WTC11 (cell line): Measurements from ENCODE around the gene SOX15. TPM values are rescaled to one million over a fixed set of nuclear protein-coding genes. Genes with fewer than 3 reads are reported as not detected.

Source experiments
- ATAC-seq: fragments of 200-7000 bp; cut with Tn5 transposase; 2 replicates; pipeline ENCODE4 v1.10.0; 2021; ENCODE audit warnings: mild to moderate bottlenecking, moderate library complexity
- CTCF ChIA-PET: fragments of 300-600 bp; sonication (Branson Sonifier 250); formaldehyde crosslinking; loops from one replicate; lab custom pipeline; 2021; ENCODE audit warnings: antibody characterized with exemption; lab: Charles Lee
- POLR2A ChIA-PET: fragments of 350-600 bp; sonication (Branson Sonifier 250); formaldehyde crosslinking; loops from one replicate; lab custom pipeline; 2021; ENCODE audit warnings: antibody characterized with exemption; lab: Charles Lee
- DNase-seq: peaks from one replicate; pipeline ENCODE4 v3.0.0; 2021; ENCODE audit warnings: low spot score
- H3K27ac Mint-ChIP-seq: 2 replicates; pipeline ENCODE4 v1.8.0; 2021; ENCODE audit warnings: mixed read lengths
- H3K27me3 Mint-ChIP-seq: 2 replicates; pipeline ENCODE4 v1.8.0; 2021; ENCODE audit warnings: low read depth, mild to moderate bottlenecking, moderate library complexity, mixed read lengths
- H3K36me3 Mint-ChIP-seq: 2 replicates; pipeline ENCODE4 v1.8.0; 2021; ENCODE audit warnings: mixed read lengths
- H3K4me1 Mint-ChIP-seq: 2 replicates; pipeline ENCODE4 v1.8.0; 2022; ENCODE audit warnings: mixed read lengths
- H3K4me3 Mint-ChIP-seq: 2 replicates; pipeline ENCODE4 v1.8.0; 2021; ENCODE audit warnings: mild to moderate bottlenecking, moderate library complexity, mixed read lengths
- H3K9me3 Mint-ChIP-seq: 2 replicates; pipeline ENCODE4 v1.8.0; 2021; ENCODE audit warnings: mixed read lengths
- FOXP1 ChIP-seq: sonication (generic); formaldehyde crosslinking; IDR thresholded peaks from 2 replicates; pipeline ENCODE4 v1.8.0; 2022; ENCODE audit warnings: missing genetic modification reagents, mild to moderate bottlenecking, moderate library complexity, borderline replicate concordance
- GRHL2 ChIP-seq: fragments of 250-450 bp; sonication (Bioruptor Pico); IDR thresholded peaks from 2 replicates; pipeline ENCODE4 v1.8.0; 2022; ENCODE audit warnings: mild to moderate bottlenecking, moderate library complexity; ENCODE audit not compliant: insufficient replicate concordance, severe bottlenecking
- IRF2 ChIP-seq: sonication (generic); formaldehyde crosslinking; IDR thresholded peaks from 2 replicates; pipeline ENCODE4 v1.8.0; 2022; ENCODE audit warnings: low read depth, missing genetic modification reagents, borderline replicate concordance
- MXD4 ChIP-seq: fragments of 250-450 bp; sonication (Bioruptor Pico); IDR thresholded peaks from 2 replicates; pipeline ENCODE4 v1.8.0; 2021; ENCODE audit warnings: mild to moderate bottlenecking, moderate library complexity, borderline replicate concordance
- NFYB ChIP-seq: sonication (generic); formaldehyde crosslinking; conservative IDR thresholded peaks from 2 replicates; pipeline ENCODE4 v1.8.0; 2022; ENCODE audit warnings: low read depth, missing genetic modification reagents
- RORB ChIP-seq: fragments of 250-450 bp; sonication (Bioruptor Pico); IDR thresholded peaks from 2 replicates; pipeline ENCODE4 v1.9.0; 2021; ENCODE audit warnings: mild to moderate bottlenecking
- SP1 ChIP-seq: sonication (generic); formaldehyde crosslinking; conservative IDR thresholded peaks from 2 replicates; pipeline ENCODE4 v1.8.1; 2022; ENCODE audit warnings: missing genetic modification reagents
- TCF7 ChIP-seq: sonication (generic); formaldehyde crosslinking; IDR thresholded peaks from 2 replicates; pipeline ENCODE4 v1.8.0; 2022; ENCODE audit warnings: mild to moderate bottlenecking, low read depth, missing genetic modification reagents, moderate library complexity
- TP53 ChIP-seq: sonication (generic); formaldehyde crosslinking; IDR thresholded peaks from 2 replicates; pipeline ENCODE4 v1.8.1; 2023; ENCODE audit warnings: mild to moderate bottlenecking, missing genetic modification reagents
- ZNF138 ChIP-seq: sonication (generic); formaldehyde crosslinking; conservative IDR thresholded peaks from 2 replicates; pipeline ENCODE4 v1.8.1; 2022; ENCODE audit warnings: mild to moderate bottlenecking, moderate library complexity, missing genetic modification reagents
- ZNF219 ChIP-seq: sonication (generic); formaldehyde crosslinking; IDR thresholded peaks from 2 replicates; pipeline ENCODE4 v1.8.0; 2023; ENCODE audit warnings: missing genetic modification reagents, mild to moderate bottlenecking, borderline replicate concordance
- ZNF232 ChIP-seq: sonication (generic); formaldehyde crosslinking; IDR thresholded peaks from 2 replicates; pipeline ENCODE4 v1.8.0; 2022; ENCODE audit warnings: mild to moderate bottlenecking, missing genetic modification reagents
- ZNF317 ChIP-seq: sonication (generic); formaldehyde crosslinking; IDR thresholded peaks from 2 replicates; pipeline ENCODE4 v1.8.1; 2023; ENCODE audit warnings: low read depth, mild to moderate bottlenecking, moderate library complexity, missing genetic modification reagents, borderline replicate concordance
- ZNF416 ChIP-seq: fragments of 250-450 bp; sonication (Bioruptor Pico); IDR thresholded peaks from 2 replicates; pipeline ENCODE4 v1.9.0; 2021; ENCODE audit warnings: mild to moderate bottlenecking, inconsistent platforms
- total RNA-seq: library from RNA; stranded (reverse); gene quantifications from 3 replicates; pipeline ENCODE4 v1.2.3, GENCODE V29; 2021
- TF ChIP-seq, protein P1 (sequence below): sonication (generic); formaldehyde crosslinking; IDR thresholded peaks from 2 replicates; pipeline ENCODE4 v1.8.1; 2022; ENCODE audit warnings: missing genetic modification reagents, borderline replicate concordance
- TF ChIP-seq, protein P2 (sequence below): sonication (generic); formaldehyde crosslinking; IDR thresholded peaks from 2 replicates; pipeline ENCODE4 v1.8.0; 2022; ENCODE audit warnings: missing genetic modification reagents
- TF ChIP-seq, protein P3 (sequence below): sonication (generic); formaldehyde crosslinking; IDR thresholded peaks from 2 replicates; pipeline ENCODE4 v1.8.1; 2023; ENCODE audit warnings: mild to moderate bottlenecking, moderate library complexity, missing genetic modification reagents
- TF ChIP-seq, protein P4 (sequence below): sonication (generic); formaldehyde crosslinking; IDR thresholded peaks from 2 replicates; pipeline ENCODE4 v1.8.1; 2023; ENCODE audit warnings: mild to moderate bottlenecking, missing genetic modification reagents, moderate library complexity
- TF ChIP-seq, protein P5 (sequence below): sonication (generic); formaldehyde crosslinking; conservative IDR thresholded peaks from 2 replicates; pipeline ENCODE4 v1.8.1; 2022; ENCODE audit warnings: mild to moderate bottlenecking, missing genetic modification reagents
- TF ChIP-seq, protein P6 (sequence below): sonication (generic); formaldehyde crosslinking; IDR thresholded peaks from 2 replicates; pipeline ENCODE4 v1.8.0; 2022; ENCODE audit warnings: mild to moderate bottlenecking, missing genetic modification reagents

The SOX15 gene
- total RNA-seq, 1 experiment from 2014 or later = 19.9 TPM

DNA sequence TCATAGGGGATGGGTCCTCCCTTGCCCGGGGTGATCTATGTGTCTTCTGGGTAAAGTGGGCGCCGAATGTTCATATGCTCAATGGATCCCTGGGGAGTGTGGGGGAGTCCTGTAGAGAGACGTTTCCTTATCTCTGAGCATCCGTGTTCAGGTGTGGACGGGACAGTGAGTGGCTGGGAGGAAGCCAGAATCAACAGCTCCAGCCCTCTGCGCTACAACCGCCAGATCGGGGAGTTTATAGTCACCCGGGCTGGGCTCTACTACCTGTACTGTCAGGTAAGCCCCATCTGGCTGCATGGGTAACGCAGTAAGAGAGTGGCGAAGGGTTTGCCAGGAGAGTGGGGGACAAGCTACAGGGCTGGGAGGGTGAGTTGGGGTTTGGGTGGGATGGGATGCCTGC, 33.3 kb downstream of the SOX15 start:
- Mint-ChIP-seq H3K4me1 (peaks cover 53% of the 10 kb centered on the region), H3K9me3 (no peaks in the 10 kb centered on the region), H3K36me3 (no peaks in the 10 kb centered on the region), H3K27ac (0 out of 2 replicates have a peak overlapping the region, but pooled peaks have one; percentile 51), H3K4me3 (no peak overlapping the region), H3K27me3 (no peaks in the 10 kb centered on the region; the same call in 1 of the 2 replicates)
- TF ChIP-seq ZNF232 (CRISPR knock-in tag) (no peak), ZNF219 (no peak), MXD4 (CRISPR knock-in tag) (no peak), ZNF416 (CRISPR knock-in tag) (no peak), ZNF317 (CRISPR knock-in tag) (no peak), FOXP1 (CRISPR knock-in tag) (no peak), GRHL2 (CRISPR knock-in tag) (no peak), NFYB (CRISPR knock-in tag) (no peak)
- TF ChIP-seq, protein P1, sequence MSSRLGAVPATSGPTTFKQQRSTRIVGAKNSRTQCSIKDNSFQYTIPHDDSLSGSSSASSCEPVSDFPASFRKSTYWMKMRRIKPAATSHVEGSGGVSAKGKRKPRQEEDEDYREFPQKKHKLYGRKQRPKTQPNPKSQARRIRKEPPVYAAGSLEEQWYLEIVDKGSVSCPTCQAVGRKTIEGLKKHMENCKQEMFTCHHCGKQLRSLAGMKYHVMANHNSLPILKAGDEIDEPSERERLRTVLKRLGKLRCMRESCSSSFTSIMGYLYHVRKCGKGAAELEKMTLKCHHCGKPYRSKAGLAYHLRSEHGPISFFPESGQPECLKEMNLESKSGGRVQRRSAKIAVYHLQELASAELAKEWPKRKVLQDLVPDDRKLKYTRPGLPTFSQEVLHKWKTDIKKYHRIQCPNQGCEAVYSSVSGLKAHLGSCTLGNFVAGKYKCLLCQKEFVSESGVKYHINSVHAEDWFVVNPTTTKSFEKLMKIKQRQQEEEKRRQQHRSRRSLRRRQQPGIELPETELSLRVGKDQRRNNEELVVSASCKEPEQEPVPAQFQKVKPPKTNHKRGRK (CRISPR knock-in tag) = no peak
- TF ChIP-seq, protein P2, sequence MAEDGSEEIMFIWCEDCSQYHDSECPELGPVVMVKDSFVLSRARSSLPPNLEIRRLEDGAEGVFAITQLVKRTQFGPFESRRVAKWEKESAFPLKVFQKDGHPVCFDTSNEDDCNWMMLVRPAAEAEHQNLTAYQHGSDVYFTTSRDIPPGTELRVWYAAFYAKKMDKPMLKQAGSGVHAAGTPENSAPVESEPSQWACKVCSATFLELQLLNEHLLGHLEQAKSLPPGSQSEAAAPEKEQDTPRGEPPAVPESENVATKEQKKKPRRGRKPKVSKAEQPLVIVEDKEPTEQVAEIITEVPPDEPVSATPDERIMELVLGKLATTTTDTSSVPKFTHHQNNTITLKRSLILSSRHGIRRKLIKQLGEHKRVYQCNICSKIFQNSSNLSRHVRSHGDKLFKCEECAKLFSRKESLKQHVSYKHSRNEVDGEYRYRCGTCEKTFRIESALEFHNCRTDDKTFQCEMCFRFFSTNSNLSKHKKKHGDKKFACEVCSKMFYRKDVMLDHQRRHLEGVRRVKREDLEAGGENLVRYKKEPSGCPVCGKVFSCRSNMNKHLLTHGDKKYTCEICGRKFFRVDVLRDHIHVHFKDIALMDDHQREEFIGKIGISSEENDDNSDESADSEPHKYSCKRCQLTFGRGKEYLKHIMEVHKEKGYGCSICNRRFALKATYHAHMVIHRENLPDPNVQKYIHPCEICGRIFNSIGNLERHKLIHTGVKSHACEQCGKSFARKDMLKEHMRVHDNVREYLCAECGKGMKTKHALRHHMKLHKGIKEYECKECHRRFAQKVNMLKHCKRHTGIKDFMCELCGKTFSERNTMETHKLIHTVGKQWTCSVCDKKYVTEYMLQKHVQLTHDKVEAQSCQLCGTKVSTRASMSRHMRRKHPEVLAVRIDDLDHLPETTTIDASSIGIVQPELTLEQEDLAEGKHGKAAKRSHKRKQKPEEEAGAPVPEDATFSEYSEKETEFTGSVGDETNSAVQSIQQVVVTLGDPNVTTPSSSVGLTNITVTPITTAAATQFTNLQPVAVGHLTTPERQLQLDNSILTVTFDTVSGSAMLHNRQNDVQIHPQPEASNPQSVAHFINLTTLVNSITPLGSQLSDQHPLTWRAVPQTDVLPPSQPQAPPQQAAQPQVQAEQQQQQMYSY = no peak
- TF ChIP-seq, protein P3, sequence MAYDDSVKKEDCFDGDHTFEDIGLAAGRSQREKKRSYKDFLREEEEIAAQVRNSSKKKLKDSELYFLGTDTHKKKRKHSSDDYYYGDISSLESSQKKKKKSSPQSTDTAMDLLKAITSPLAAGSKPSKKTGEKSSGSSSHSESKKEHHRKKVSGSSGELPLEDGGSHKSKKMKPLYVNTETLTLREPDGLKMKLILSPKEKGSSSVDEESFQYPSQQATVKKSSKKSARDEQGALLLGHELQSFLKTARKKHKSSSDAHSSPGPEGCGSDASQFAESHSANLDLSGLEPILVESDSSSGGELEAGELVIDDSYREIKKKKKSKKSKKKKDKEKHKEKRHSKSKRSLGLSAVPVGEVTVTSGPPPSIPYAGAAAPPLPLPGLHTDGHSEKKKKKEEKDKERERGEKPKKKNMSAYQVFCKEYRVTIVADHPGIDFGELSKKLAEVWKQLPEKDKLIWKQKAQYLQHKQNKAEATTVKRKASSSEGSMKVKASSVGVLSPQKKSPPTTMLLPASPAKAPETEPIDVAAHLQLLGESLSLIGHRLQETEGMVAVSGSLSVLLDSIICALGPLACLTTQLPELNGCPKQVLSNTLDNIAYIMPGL (CRISPR knock-in tag) = no peak
- TF ChIP-seq, protein P4, sequence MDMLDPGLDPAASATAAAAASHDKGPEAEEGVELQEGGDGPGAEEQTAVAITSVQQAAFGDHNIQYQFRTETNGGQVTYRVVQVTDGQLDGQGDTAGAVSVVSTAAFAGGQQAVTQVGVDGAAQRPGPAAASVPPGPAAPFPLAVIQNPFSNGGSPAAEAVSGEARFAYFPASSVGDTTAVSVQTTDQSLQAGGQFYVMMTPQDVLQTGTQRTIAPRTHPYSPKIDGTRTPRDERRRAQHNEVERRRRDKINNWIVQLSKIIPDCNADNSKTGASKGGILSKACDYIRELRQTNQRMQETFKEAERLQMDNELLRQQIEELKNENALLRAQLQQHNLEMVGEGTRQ (CRISPR knock-in tag) = no peak
- ATAC-seq = no peak
- POLR2A ChIA-PET = no interaction called here
- DNase-seq = no peak
- CTCF ChIA-PET = interaction anchor here (0.6 to 3.3 kb wide), 19 partner anchors 9 to 523 kb away, joined by 3 to 31 read pairs (median 5); partner anchors contain the start of genes FXR2, SOX15, TMEM102 and TNFSF12

DNA sequence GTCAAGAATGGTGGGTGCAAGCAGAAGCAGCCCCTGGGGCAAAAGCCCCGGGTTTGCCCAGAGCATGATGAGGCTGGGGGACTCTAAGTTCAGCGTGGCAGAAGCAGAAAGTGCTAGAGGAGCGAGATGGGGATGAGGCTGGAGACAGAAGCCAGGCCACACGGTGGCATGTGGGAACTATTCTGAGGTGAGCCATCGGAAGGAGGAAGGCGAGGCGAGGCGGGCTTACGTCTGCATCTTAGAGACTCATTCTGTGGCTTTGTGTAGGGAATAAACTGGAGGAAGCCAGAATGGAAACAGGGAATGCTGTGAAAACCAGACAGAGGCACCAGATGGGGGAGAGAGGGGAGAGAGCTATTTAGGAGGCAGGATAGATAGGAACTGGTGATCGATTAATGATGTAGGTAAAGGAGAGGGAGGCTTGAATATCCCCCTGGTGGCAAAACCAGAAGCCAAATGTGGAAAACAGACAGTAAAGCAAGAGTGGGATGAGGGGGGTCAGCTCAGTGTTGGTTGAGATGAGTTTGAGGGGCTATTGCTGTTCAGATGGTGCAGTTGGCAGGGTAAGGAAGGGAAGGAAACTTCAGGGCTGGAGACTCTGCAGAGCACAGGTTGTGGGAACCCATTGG, 34.5 kb downstream of the SOX15 start:
- POLR2A ChIA-PET = no interaction called here
- Mint-ChIP-seq H3K9me3 (no peaks in the 10 kb centered on the region), H3K4me1 (peaks cover 48% of the 10 kb centered on the region), H3K36me3 (no peaks in the 10 kb centered on the region), H3K4me3 (no peak overlapping the region), H3K27me3 (no peaks in the 10 kb centered on the region; the same call in 1 of the 2 replicates), H3K27ac (peak overlapping the region; percentile 22; the same call in 1 of the 2 replicates)
- DNase-seq = no peak
- CTCF ChIA-PET = interaction anchor here (0.6 to 3.3 kb wide), 17 partner anchors 13 to 486 kb away, joined by 3 to 31 read pairs (median 3); partner anchors contain the start of genes ACAP1, CHRNB1, FXR2 and SLC2A4
- peak; percentile 6; the same call in 1 of the 2 replicates for ATAC-seq
- TF ChIP-seq TP53 (CRISPR knock-in tag) = no peak
- TF ChIP-seq IRF2 (CRISPR knock-in tag) = no peak
- TF ChIP-seq, protein P5, sequence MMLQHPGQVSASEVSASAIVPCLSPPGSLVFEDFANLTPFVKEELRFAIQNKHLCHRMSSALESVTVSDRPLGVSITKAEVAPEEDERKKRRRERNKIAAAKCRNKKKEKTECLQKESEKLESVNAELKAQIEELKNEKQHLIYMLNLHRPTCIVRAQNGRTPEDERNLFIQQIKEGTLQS = no peak
- TF ChIP-seq RORB (CRISPR knock-in tag) = no peak
- no peak for TF ChIP-seq SP1 (CRISPR knock-in tag)
- TF ChIP-seq TCF7 (CRISPR knock-in tag) = no peak
- TF ChIP-seq ZNF232 (CRISPR knock-in tag) = no peak
- no peak for TF ChIP-seq ZNF219
- TF ChIP-seq, protein P6, sequence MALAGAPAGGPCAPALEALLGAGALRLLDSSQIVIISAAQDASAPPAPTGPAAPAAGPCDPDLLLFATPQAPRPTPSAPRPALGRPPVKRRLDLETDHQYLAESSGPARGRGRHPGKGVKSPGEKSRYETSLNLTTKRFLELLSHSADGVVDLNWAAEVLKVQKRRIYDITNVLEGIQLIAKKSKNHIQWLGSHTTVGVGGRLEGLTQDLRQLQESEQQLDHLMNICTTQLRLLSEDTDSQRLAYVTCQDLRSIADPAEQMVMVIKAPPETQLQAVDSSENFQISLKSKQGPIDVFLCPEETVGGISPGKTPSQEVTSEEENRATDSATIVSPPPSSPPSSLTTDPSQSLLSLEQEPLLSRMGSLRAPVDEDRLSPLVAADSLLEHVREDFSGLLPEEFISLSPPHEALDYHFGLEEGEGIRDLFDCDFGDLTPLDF = no peak
- no peak for TF ChIP-seq ZNF138 (CRISPR knock-in tag)
